CD8-positive, alpha-beta memory T cell (primary cell): ENCODE data around the gene PLBD2. TPM values are rescaled to one million over a fixed set of nuclear protein-coding genes. Genes with fewer than 3 reads are reported as not detected.

Experiments
- CTCF ChIA-PET: fragments of 350-600 bp; sonication (Branson Sonifier 250); formaldehyde crosslinking; loops from one replicate; lab custom pipeline; 2021; ENCODE audit warnings: antibody characterized with exemption; lab: Charles Lee
- POLR2A ChIA-PET: fragments of 350-600 bp; sonication (Branson Sonifier 250); formaldehyde crosslinking; loops from one replicate; lab custom pipeline; 2021; ENCODE audit warnings: antibody characterized with exemption; lab: Charles Lee
- DNase-seq, 5 donors: peaks; one replicate each; pipeline versions ENCODE4 v3.0.0 to v3.0.0-alpha.2; 2020 to 2022; ENCODE audit warnings: mixed read lengths in 1 of 5
- H3K27ac ChIP-seq: one replicate; pipeline ENCODE4 v1.7.0; 2013; ENCODE audit warnings: low read depth, mild to moderate bottlenecking, low read length, moderate library complexity
- H3K27me3 ChIP-seq: 2 replicates; pipeline ENCODE4 v1.7.0; 2013; ENCODE audit warnings: low read length, mild to moderate bottlenecking; ENCODE audit not compliant: insufficient read depth, poor library complexity, severe bottlenecking
- H3K36me3 ChIP-seq: 2 replicates; pipeline ENCODE4 v1.7.0; 2013; ENCODE audit warnings: mild to moderate bottlenecking, low read length, moderate library complexity; ENCODE audit not compliant: insufficient read depth
- H3K4me1 ChIP-seq: 2 replicates; pipeline ENCODE4 v1.7.0; 2013; ENCODE audit warnings: mild to moderate bottlenecking, low read length, moderate library complexity; ENCODE audit not compliant: insufficient read depth
- H3K4me3 ChIP-seq: 2 replicates; pipeline ENCODE4 v1.7.0; 2013; ENCODE audit warnings: mild to moderate bottlenecking, low read length
- H3K9me3 ChIP-seq: 2 replicates; pipeline ENCODE4 v1.7.0; 2013; ENCODE audit warnings: mild to moderate bottlenecking, low read length
- H3K27ac Mint-ChIP-seq, 8 donors: one replicate each; pipeline ENCODE4 v1.8.0; 2020 to 2021; ENCODE audit warnings: mixed read lengths in 8 of 8, mild to moderate bottlenecking in 6 of 8, inconsistent platforms in 3 of 8, moderate library complexity in 3 of 8
- H3K27me3 Mint-ChIP-seq, 2 donors: one replicate each; pipeline ENCODE4 v1.8.0; 2020 to 2021; ENCODE audit warnings: mixed read lengths in 2 of 2, mild to moderate bottlenecking in 1 of 2, moderate library complexity in 1 of 2
- H3K36me3 Mint-ChIP-seq, 3 donors: one replicate each; pipeline ENCODE4 v1.8.0; 2020 to 2021; ENCODE audit warnings: mixed read lengths in 3 of 3, inconsistent platforms in 1 of 3, mild to moderate bottlenecking in 1 of 3
- H3K4me1 Mint-ChIP-seq, 3 donors: one replicate each; pipeline ENCODE4 v1.8.0; 2020 to 2021; ENCODE audit warnings: mixed read lengths in 3 of 3, inconsistent platforms in 1 of 3, mild to moderate bottlenecking in 1 of 3
- H3K4me3 Mint-ChIP-seq, 7 donors: one replicate each; pipeline ENCODE4 v1.8.0; 2020 to 2021; ENCODE audit warnings: mixed read lengths in 7 of 7, mild to moderate bottlenecking in 6 of 7, moderate library complexity in 4 of 7, inconsistent platforms in 2 of 7
- H3K9me3 Mint-ChIP-seq, 5 donors: one replicate each; pipeline ENCODE4 v1.8.0; 2020 to 2022; ENCODE audit warnings: mixed read lengths in 5 of 5, mild to moderate bottlenecking in 3 of 5, moderate library complexity in 2 of 5, inconsistent platforms in 1 of 5
- polyA plus RNA-seq: library from polyadenylated mRNA; unstranded; fragments of 300-500 nt; fragmentation: Illumina TruSeq; gene quantifications from one replicate; pipeline ENCODE4 v1.2.3, GENCODE V29; 2021
- total RNA-seq, 2 experiments: library from RNA; stranded (reverse); gene quantifications; one replicate each; pipeline ENCODE4 v1.2.3, GENCODE V29; 2021

The PLBD2 gene
- total and polyA plus RNA-seq, 3 experiments from 2014 or later, result 10.0 to 20.7 (median 19.5) TPM

GRCh38 chr12:113390064-113391043 lies 32.0 kb downstream of the PLBD2 start:
- Mint-ChIP-seq H3K4me1 (no peaks in the 10 kb centered on the region), H3K27ac (no peak overlapping the region)
- POLR2A ChIA-PET, result no interaction called here

DNA sequence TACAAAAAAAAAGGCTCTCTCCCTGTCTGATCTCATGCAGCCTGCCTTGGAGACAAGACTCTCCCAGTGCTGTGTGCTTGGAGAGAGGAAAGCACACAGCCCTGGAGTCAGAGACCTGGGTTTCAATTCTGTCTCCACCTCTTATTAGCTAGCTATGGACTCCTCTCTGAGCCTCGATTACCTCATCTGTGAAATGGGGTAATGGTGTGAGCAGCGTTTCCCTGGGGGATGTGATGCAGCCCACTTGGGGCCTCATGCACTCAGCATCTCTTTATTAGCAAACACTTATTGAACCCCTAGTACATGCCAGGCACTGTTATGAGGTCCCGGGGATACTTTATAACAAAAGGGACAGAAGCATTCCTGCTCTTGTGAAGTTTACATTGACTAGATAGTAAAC lies 32.8 kb downstream of the PLBD2 start:
- POLR2A ChIA-PET, result no interaction called here
- Mint-ChIP-seq H3K27me3 (no peaks in the 10 kb centered on the region), H3K36me3 (peaks cover 0 to 26% (median 0%) of the 10 kb centered on the region in 3 donors), H3K4me3 (no peak overlapping the region), H3K9me3 (no peaks in the 10 kb centered on the region), H3K4me1 (no peaks in the 10 kb centered on the region), H3K27ac (no peak overlapping the region)
- H3K9me3 ChIP-seq, result no peaks in the 10 kb centered on the region
- no peak overlapping the region for H3K27ac ChIP-seq
- CTCF ChIA-PET, result no interaction called here
- H3K27me3 ChIP-seq, result no peaks in the 10 kb centered on the region
- no peaks in the 10 kb centered on the region for H3K36me3 ChIP-seq
- DNase-seq, result no peak
- H3K4me1 ChIP-seq, result no peaks in the 10 kb centered on the region
- H3K4me3 ChIP-seq, result no peak overlapping the region

More at GRCh38 chr12:113390064-113391043, 32.0 kb downstream of the PLBD2 start:
- Mint-ChIP-seq H3K27me3 (no peaks in the 10 kb centered on the region), H3K9me3 (no peaks in the 10 kb centered on the region), H3K36me3 (peaks cover 0 to 33% (median 3%) of the 10 kb centered on the region in 3 donors), H3K4me3 (no peak overlapping the region)
- no peaks in the 10 kb centered on the region for H3K36me3 ChIP-seq
- H3K4me1 ChIP-seq, result no peaks in the 10 kb centered on the region
- CTCF ChIA-PET, result no interaction called here
- no peaks in the 10 kb centered on the region for H3K9me3 ChIP-seq
- H3K27me3 ChIP-seq, result no peaks in the 10 kb centered on the region
- H3K27ac ChIP-seq, result no peak overlapping the region
- no peak overlapping the region for H3K4me3 ChIP-seq
- no peak for DNase-seq

DNA sequence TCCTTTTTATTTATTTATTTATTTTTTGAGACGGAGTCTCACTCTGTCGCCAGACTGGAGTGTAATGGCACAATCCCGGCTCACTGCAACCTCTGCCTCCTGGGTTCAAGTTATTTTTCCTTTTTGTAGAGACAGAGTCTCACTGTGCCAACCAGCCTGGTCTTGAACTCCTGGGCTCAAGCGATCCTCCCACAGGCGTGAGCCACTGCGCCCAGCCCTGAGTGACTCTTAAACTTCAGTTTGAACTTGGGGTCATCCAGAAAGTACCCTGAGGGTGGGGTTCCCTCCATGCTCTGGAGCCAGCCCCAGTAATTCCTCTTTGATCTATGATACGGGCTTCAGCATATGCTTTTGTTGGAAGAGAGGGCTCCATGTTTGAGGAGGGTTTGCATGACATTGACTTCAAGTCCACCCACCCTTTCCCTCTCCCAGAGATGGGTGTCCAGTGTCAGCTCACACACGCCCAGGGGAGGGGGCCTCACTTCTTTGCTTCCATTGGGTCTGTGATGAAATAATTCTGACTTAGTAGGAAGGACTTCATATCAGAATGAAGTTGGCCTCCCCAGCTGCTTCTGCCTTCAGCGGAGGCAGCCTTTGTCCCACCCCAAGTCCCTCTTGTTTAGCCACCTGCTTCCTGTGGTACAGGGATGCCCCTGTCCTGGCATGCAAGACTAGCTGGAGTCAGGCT lies 33.4 kb downstream of the PLBD2 start:
- no peaks in the 10 kb centered on the region for H3K4me1 Mint-ChIP-seq
- no peak overlapping the region for H3K27ac Mint-ChIP-seq
- no peaks in the 10 kb centered on the region for H3K9me3 Mint-ChIP-seq
- DNase-seq, result no peak
- Histone ChIP-seq H3K27ac (no peak overlapping the region), H3K9me3 (no peaks in the 10 kb centered on the region), H3K36me3 (no peaks in the 10 kb centered on the region), H3K4me3 (no peak overlapping the region), H3K27me3 (no peaks in the 10 kb centered on the region), H3K4me1 (no peaks in the 10 kb centered on the region)
- H3K4me3 Mint-ChIP-seq, result no peak overlapping the region
- POLR2A ChIA-PET, result no interaction called here
- CTCF ChIA-PET, result no interaction called here
- H3K36me3 Mint-ChIP-seq, result peaks cover 0 to 23% (median 0%) of the 10 kb centered on the region in 3 donors
- H3K27me3 Mint-ChIP-seq, result no peaks in the 10 kb centered on the region

GRCh38 chr12:113392520-113392919 lies 34.1 kb downstream of the PLBD2 start:
- POLR2A ChIA-PET, result no interaction called here
- no peaks in the 10 kb centered on the region for H3K4me1 Mint-ChIP-seq
- peaks cover 0 to 16% (median 0%) of the 10 kb centered on the region in 3 donors for H3K36me3 Mint-ChIP-seq
- H3K4me3 ChIP-seq, result no peak overlapping the region
- H3K27ac Mint-ChIP-seq, result no peak overlapping the region
- H3K36me3 ChIP-seq, result no peaks in the 10 kb centered on the region
- H3K4me1 ChIP-seq, result no peaks in the 10 kb centered on the region
- no peak overlapping the region for H3K4me3 Mint-ChIP-seq
- no peak overlapping the region for H3K27ac ChIP-seq
- no peaks in the 10 kb centered on the region for H3K27me3 ChIP-seq
- no peak for DNase-seq
- no peaks in the 10 kb centered on the region for H3K9me3 Mint-ChIP-seq
- no peaks in the 10 kb centered on the region for H3K27me3 Mint-ChIP-seq
- H3K9me3 ChIP-seq, result no peaks in the 10 kb centered on the region
- CTCF ChIA-PET, result no interaction called here

- POLR2A ChIA-PET, result no interaction called here
- H3K4me3 Mint-ChIP-seq, result no peak overlapping the region
- no peaks in the 10 kb centered on the region for H3K27me3 Mint-ChIP-seq
- no peaks in the 10 kb centered on the region for H3K4me1 Mint-ChIP-seq
- H3K9me3 Mint-ChIP-seq, result no peaks in the 10 kb centered on the region
- H3K9me3 ChIP-seq, result no peaks in the 10 kb centered on the region
- H3K27ac ChIP-seq, result no peak overlapping the region
- H3K27ac Mint-ChIP-seq, result no peak overlapping the region
- peaks cover 0 to 12% (median 0%) of the 10 kb centered on the region in 3 donors for H3K36me3 Mint-ChIP-seq
- H3K4me3 ChIP-seq, result no peak overlapping the region
- no peaks in the 10 kb centered on the region for H3K36me3 ChIP-seq
- H3K4me1 ChIP-seq, result no peaks in the 10 kb centered on the region
- no peaks in the 10 kb centered on the region for H3K27me3 ChIP-seq
- CTCF ChIA-PET, result no interaction called here
- DNase-seq, result no peak
These were observed 34.7 kb downstream of the PLBD2 start for GRCh38 chr12:113392988-113393579.

DNA sequence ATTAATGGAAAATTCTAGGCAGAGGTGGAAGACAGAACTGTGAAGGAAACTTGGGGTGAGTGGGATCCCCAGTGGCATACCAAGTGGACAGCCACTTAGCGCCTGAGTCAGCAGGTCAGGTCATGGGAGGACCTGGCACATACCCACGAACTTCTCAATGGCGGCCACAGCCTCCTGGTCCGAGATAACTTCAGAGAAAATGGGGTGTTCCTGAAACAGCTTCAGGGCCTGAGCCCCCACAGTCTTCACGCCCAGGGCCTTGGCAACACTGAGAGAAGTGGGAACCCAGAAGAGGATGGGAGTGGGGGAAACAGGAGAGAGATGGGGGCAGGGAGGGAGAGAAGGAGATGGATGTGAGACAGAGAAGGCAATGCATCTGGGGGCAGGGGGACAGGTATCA lies 35.4 kb downstream of the PLBD2 start:
- Mint-ChIP-seq H3K27ac (no peak overlapping the region), H3K36me3 (peaks cover 0 to 5% (median 0%) of the 10 kb centered on the region in 3 donors)
- POLR2A ChIA-PET, result no interaction called here

DNA sequence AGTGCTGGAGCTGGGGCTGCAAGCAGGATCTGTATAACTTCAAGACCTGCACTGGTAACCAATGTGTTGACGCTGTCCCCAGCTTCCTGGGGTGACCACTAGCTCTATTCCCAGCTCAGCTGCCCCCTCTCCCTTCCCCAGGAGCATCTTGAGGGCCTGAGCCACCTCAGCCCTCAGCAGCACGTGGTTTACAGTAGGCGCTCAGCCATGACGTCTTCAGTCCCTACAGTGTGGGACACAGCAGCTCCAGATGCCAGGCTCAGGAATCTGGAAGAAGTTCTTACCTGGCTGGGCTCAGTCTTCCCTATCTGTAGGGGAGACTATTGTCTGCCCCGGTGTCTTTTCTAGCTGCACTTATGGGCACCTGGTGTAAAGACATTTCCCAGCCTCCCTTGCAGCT lies 36.7 kb downstream of the PLBD2 start:
- no peaks in the 10 kb centered on the region for H3K27me3 ChIP-seq
- Mint-ChIP-seq H3K36me3 (peaks cover 0 to 2% (median 0%) of the 10 kb centered on the region in 3 donors), H3K9me3 (no peaks in the 10 kb centered on the region), H3K27ac (no peak overlapping the region), H3K4me3 (no peak overlapping the region), H3K4me1 (no peaks in the 10 kb centered on the region), H3K27me3 (no peaks in the 10 kb centered on the region)
- DNase-seq, result no peak
- POLR2A ChIA-PET, result no interaction called here
- H3K4me3 ChIP-seq, result no peak overlapping the region
- H3K36me3 ChIP-seq, result no peaks in the 10 kb centered on the region
- H3K4me1 ChIP-seq, result no peaks in the 10 kb centered on the region
- H3K27ac ChIP-seq, result no peak overlapping the region
- CTCF ChIA-PET, result no interaction called here
- H3K9me3 ChIP-seq, result no peaks in the 10 kb centered on the region

More for the DNA sequence above, 35.4 kb downstream of the PLBD2 start:
- no peaks in the 10 kb centered on the region for H3K4me1 ChIP-seq
- H3K27ac ChIP-seq, result no peak overlapping the region
- Mint-ChIP-seq H3K4me1 (no peaks in the 10 kb centered on the region), H3K9me3 (no peaks in the 10 kb centered on the region), H3K4me3 (no peak overlapping the region), H3K27me3 (no peaks in the 10 kb centered on the region)
- CTCF ChIA-PET, result no interaction called here
- H3K27me3 ChIP-seq, result no peaks in the 10 kb centered on the region
- no peaks in the 10 kb centered on the region for H3K9me3 ChIP-seq
- H3K4me3 ChIP-seq, result no peak overlapping the region
- no peak for DNase-seq
- H3K36me3 ChIP-seq, result no peaks in the 10 kb centered on the region

GRCh38 chr12:113396200-113396599 lies 37.8 kb downstream of the PLBD2 start:
- Mint-ChIP-seq H3K27ac (no peak overlapping the region), H3K27me3 (peaks cover 0 to 4% of the 10 kb centered on the region in 2 donors), H3K9me3 (no peaks in the 10 kb centered on the region), H3K4me3 (no peak overlapping the region), H3K36me3 (peaks cover 0 to 1% (median 0%) of the 10 kb centered on the region in 3 donors), H3K4me1 (no peaks in the 10 kb centered on the region)
- Histone ChIP-seq H3K27me3 (no peaks in the 10 kb centered on the region), H3K9me3 (no peaks in the 10 kb centered on the region), H3K4me3 (no peak overlapping the region), H3K27ac (no peak overlapping the region), H3K4me1 (no peaks in the 10 kb centered on the region), H3K36me3 (no peaks in the 10 kb centered on the region)
- no peak for DNase-seq
- ChIA-PET CTCF (no interaction called here), POLR2A (no interaction called here)
